ENCODE measurements around the gene TENM3. TPM values are rescaled to one million over a fixed set of nuclear protein-coding genes. Genes with fewer than 3 reads are reported as not detected.

The TENM3 gene
- total RNA-seq, 2 donors from 2014 or later = not detected

DNA sequence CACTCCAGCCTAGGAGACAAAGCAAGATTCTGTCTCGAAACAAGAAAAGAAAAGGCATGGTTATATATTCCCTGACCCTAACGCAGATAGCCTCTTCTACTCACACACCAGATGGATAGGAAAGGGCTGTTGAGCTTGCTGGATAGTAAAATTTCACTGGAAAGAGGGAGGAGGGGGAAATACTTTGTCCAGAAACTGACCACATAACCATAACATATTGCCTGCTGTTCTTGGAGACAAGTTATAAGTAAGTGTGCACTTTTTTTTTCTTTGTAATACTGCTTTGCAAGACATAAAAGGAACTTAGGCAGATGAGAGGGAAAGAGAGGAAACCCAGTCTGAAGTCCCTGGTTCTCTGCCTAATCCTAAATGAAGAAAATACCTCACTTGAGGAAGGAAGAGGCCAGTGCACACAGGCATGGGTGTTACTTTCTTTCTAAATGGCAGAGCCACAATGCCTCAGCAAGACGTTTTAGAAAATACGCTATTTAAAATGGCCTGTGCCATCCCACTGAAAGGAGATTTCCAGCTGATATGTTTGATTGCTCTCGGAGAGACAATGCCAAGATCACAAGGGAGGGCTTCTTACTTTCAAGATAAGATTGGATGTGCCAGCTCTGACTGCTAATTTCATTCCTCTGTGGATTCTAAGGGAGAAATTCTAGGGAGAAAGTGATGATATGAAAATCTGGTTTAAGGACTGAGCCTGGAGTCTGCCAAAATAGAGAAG lies 533.3 kb downstream of the TENM3 start:
- H3K9me3 ChIP-seq (ENCODE audit: control insufficient read depth, low read length, poor library complexity, severe bottlenecking) = no peaks in the 10 kb centered on the region
- Mint-ChIP-seq H3K27ac (no peak overlapping the region), H3K4me1 (no peaks in the 10 kb centered on the region), H3K27me3 (peaks cover 29% of the 10 kb centered on the region), H3K4me3 (no peak overlapping the region), H3K36me3 (ENCODE audit: low read depth) (no peaks in the 10 kb centered on the region)
- DNase-seq = no peak
- ATAC-seq = no peak

DNA sequence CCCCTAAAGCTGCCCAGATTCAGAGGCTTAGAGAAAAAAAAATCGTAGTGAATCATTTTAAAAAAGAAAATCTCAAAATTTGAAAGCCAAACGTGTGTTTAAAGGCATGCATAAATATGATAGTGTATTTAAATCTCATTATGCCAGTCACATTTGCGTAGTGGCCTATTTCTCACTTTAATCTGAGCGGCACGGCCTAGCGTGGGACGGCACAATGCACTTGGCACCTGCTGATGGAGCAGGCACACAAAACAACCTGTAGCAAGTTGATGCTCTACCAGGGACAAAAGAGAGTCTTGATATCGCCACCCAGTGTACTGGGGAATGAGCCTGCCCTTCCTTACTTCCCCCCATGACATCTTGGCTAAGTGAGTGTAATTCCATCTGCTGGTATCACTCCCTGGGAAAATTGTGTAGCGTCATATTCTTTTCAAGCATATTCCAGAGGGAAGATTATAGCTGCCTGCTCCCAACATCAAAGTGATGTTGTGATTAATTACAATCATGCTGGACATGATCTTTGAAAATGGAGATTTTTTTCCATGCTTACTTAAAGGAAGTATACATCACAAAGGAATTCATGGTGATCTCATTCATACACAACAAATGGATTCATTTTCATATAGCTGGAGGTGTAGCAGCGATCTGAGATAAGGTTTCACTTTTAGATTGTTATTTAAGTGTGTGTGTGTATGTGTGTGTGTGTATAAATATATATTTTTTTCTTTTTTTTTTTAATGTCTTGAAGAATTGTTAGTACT lies 535.2 kb downstream of the TENM3 start:
- Mint-ChIP-seq H3K27ac (no peak overlapping the region), H3K36me3 (ENCODE audit: low read depth) (no peaks in the 10 kb centered on the region), H3K4me1 (no peaks in the 10 kb centered on the region), H3K4me3 (no peak overlapping the region), H3K27me3 (peaks cover 23% of the 10 kb centered on the region)
- ATAC-seq (no peak), DNase-seq (no peak)
- no peaks in the 10 kb centered on the region for H3K9me3 ChIP-seq (ENCODE audit: control insufficient read depth, low read length, poor library complexity, severe bottlenecking)

DNA sequence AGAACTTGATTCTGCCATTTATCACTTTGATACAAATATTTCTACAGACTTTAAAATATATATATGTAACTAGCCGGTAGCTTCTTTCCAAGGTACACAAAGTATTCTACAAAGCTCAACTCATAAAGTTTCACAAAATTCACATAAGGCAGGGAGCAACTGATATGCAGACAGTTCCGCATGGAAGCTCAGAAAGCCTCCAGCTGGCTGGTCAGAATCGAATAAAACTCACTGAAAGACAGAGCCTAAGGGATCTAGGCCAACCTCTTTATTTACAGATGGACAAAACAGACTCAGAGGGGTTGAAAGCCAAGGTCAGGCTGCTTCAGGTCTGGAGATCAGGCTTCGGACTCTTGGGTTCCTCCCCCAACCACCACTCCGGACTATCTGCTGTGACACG lies 543.8 kb downstream of the TENM3 start:
- ATAC-seq (no peak), DNase-seq (no peak)
- H3K9me3 ChIP-seq (ENCODE audit: control insufficient read depth, low read length, poor library complexity, severe bottlenecking) = no peaks in the 10 kb centered on the region
- Mint-ChIP-seq H3K27ac (no peak overlapping the region), H3K4me1 (no peaks in the 10 kb centered on the region), H3K36me3 (ENCODE audit: low read depth) (no peaks in the 10 kb centered on the region), H3K4me3 (no peak overlapping the region), H3K27me3 (peaks cover 21% of the 10 kb centered on the region)

DNA sequence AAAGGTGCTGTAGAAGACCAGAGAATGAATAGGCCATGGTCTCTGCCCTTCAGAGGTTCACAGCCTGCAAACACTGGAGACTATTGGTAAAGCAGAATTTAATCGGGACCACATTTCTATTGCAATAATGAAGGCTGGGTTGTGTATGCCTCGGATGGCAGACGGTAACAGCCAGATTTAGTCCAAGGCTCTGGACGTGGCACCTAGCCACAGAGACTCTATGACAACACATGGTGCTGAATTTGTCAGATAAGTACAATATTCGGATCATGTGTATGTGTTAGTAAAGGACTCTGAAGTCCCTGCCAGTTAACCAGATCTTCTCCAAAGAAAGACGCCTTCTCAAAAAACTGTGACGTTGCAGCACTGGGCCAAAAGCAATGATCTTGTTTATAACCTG lies 545.0 kb downstream of the TENM3 start:
- DNase-seq (no peak), ATAC-seq (no peak)
- Mint-ChIP-seq H3K4me3 (no peak overlapping the region), H3K4me1 (no peaks in the 10 kb centered on the region), H3K27me3 (peaks cover 32% of the 10 kb centered on the region), H3K27ac (no peak overlapping the region), H3K36me3 (ENCODE audit: low read depth) (no peaks in the 10 kb centered on the region)
- no peaks in the 10 kb centered on the region for H3K9me3 ChIP-seq (ENCODE audit: control insufficient read depth, low read length, poor library complexity, severe bottlenecking)

DNA sequence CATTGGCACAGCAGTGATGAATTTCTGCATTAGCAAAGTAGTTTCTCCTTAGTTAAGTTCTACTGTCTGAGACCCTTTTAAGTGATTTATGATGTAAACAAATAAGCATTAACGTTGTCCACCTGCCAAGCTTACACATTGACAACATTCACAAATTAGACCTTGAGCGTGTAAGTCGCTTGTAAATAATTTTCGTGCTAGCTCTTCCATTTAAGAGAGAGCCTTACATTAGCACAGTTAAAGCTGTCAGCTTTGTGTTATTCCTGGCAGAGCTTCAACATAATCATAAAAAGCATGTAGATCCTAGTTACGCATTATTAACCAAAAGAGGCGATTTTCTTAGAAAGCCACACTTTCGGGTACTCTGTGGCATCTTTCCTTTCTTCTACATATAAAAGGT lies 546.3 kb downstream of the TENM3 start:
- H3K4me1 Mint-ChIP-seq = no peaks in the 10 kb centered on the region
- H3K27ac Mint-ChIP-seq = no peak overlapping the region
- H3K4me3 Mint-ChIP-seq = no peak overlapping the region
- H3K9me3 ChIP-seq (ENCODE audit: control insufficient read depth, low read length, poor library complexity, severe bottlenecking) = no peaks in the 10 kb centered on the region
- ATAC-seq = no peak
- H3K27me3 Mint-ChIP-seq = peaks cover 36% of the 10 kb centered on the region
- no peaks in the 10 kb centered on the region for H3K36me3 Mint-ChIP-seq (ENCODE audit: low read depth)
- no peak for DNase-seq

DNA sequence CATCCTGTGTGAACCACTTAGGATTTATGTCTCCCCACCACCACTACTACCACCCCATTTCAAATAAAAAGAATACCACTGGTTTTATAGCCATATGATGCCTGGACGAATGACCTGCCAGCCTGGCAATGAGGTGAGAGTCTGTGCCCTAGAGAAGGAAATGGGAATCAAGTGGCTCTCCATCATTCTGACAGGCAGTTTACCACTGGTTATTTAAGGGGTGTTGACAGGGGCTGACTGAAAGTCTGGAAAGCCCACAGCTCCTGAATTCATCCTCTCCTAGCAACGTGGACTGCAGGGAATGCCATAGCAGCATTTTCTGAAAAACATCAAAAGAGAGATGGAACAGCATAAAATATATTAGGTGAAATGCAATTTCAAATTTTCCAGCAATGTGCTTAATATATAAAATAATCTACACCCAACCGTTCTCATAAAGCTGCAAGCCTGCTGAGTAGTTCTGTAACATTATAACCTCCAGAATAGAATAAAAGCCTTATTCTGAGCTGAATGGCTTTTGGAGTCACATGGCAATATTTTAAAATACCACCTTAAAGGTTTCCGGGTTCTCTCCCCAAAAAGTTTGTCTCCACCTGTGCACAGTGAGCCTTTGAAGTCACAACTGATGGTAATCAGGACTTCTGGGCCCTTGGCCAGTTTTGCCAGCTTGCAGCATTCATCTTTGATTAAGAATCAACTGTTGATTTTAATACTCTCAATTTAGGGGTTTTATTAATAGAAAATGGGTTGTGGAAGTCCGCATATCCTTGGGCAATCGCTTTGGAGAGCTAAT lies 552.4 kb downstream of the TENM3 start:
- Mint-ChIP-seq H3K27me3 (peaks cover 36% of the 10 kb centered on the region), H3K4me1 (no peaks in the 10 kb centered on the region), H3K36me3 (ENCODE audit: low read depth) (peaks cover 2% of the 10 kb centered on the region), H3K27ac (no peak overlapping the region), H3K4me3 (no peak overlapping the region)
- H3K9me3 ChIP-seq (ENCODE audit: control insufficient read depth, low read length, poor library complexity, severe bottlenecking) = no peaks in the 10 kb centered on the region
- DNase-seq (no peak), ATAC-seq (no peak)

DNA sequence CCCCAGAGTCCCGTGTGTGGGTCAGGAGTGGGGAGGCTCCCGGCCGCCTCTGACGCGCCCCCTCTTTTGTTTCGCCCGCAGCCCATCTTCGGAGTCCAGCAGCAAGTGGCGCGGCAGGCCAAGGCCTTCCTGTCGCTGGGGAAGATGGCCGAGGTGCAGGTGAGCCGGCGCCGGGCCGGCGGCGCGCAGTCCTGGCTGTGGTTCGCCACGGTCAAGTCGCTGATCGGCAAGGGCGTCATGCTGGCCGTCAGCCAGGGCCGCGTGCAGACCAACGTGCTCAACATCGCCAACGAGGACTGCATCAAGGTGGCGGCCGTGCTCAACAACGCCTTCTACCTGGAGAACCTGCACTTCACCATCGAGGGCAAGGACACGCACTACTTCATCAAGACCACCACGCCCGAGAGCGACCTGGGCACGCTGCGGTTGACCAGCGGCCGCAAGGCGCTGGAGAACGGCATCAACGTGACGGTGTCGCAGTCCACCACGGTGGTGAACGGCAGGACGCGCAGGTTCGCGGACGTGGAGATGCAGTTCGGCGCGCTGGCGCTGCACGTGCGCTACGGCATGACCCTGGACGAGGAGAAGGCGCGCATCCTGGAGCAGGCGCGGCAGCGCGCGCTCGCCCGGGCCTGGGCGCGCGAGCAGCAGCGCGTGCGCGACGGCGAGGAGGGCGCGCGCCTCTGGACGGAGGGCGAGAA lies 556.5 kb downstream of the TENM3 start:
- ATAC-seq (no peak), DNase-seq (no peak)
- no peaks in the 10 kb centered on the region for H3K9me3 ChIP-seq (ENCODE audit: control insufficient read depth, low read length, poor library complexity, severe bottlenecking)
- H3K36me3 Mint-ChIP-seq (ENCODE audit: low read depth) = peaks cover 2% of the 10 kb centered on the region
- no peaks in the 10 kb centered on the region for H3K4me1 Mint-ChIP-seq
- no peak overlapping the region for H3K27ac Mint-ChIP-seq
- no peak overlapping the region for H3K4me3 Mint-ChIP-seq
- H3K27me3 Mint-ChIP-seq = peaks cover 9% of the 10 kb centered on the region

DNA sequence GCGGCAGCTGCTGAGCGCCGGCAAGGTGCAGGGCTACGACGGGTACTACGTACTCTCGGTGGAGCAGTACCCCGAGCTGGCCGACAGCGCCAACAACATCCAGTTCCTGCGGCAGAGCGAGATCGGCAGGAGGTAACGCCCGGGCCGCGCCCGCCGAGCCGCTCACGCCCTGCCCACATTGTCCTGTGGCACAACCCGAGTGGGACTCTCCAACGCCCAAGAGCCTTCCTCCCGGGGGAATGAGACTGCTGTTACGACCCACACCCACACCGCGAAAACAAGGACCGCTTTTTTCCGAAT lies 557.0 kb downstream of the TENM3 start:
- H3K36me3 Mint-ChIP-seq (ENCODE audit: low read depth) = peaks cover under 1% of the 10 kb centered on the region
- no peaks in the 10 kb centered on the region for H3K4me1 Mint-ChIP-seq
- no peak for DNase-seq
- H3K27ac Mint-ChIP-seq = no peak overlapping the region
- H3K4me3 Mint-ChIP-seq = no peak overlapping the region
- no peak for ATAC-seq
- H3K9me3 ChIP-seq (ENCODE audit: control insufficient read depth, low read length, poor library complexity, severe bottlenecking) = no peaks in the 10 kb centered on the region
- H3K27me3 Mint-ChIP-seq = peaks cover 4% of the 10 kb centered on the region

DNA sequence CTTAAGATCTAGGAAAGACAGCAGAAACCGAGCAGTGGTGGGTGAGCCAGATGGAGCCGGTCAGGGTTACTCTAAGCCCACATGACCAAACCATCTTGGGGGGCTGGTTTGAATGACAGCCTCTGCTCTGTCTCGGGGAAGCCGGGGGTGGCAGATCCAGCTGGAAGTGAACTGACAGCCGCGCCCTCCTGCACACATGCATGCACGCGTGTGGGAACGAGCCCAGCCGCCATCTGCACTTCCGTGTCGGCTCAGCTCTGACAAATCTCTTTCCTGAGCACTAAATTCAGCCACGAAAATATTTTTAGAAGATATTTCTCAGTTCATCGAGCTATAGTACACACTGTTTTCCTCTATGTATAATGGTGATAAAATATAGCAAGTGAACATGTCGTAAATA lies 558.4 kb downstream of the TENM3 start:
- peaks cover 2% of the 10 kb centered on the region for H3K4me1 Mint-ChIP-seq
- H3K36me3 Mint-ChIP-seq (ENCODE audit: low read depth) = no peaks in the 10 kb centered on the region
- H3K9me3 ChIP-seq (ENCODE audit: control insufficient read depth, low read length, poor library complexity, severe bottlenecking) = no peaks in the 10 kb centered on the region
- no peak overlapping the region for H3K27ac Mint-ChIP-seq
- H3K4me3 Mint-ChIP-seq = no peak overlapping the region
- DNase-seq (no peak), ATAC-seq (no peak)
- no peaks in the 10 kb centered on the region for H3K27me3 Mint-ChIP-seq

DNA sequence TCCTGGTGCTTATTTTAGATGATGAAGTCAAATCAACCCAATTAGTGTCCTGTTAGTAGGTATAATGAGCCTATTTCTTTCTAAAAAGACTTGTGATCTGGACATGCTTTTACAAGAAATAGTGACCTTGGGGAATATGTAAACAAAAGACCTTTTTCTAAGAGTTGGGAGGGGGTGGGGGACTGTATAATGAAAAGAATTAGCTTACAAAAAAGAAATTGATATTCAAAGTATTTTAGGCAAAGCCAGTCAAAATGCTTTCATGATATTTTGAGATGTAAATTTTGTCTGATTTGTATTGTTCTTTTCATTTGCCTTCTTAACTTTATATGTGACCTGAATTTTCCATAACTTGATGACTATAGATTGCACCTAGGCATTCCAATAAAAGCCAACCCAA lies 559.4 kb downstream of the TENM3 start:
- H3K27me3 Mint-ChIP-seq = no peaks in the 10 kb centered on the region
- no peaks in the 10 kb centered on the region for H3K9me3 ChIP-seq (ENCODE audit: control insufficient read depth, low read length, poor library complexity, severe bottlenecking)
- DNase-seq (no peak), ATAC-seq (no peak)
- H3K27ac Mint-ChIP-seq = no peak overlapping the region
- H3K4me3 Mint-ChIP-seq = no peak overlapping the region
- no peaks in the 10 kb centered on the region for H3K36me3 Mint-ChIP-seq (ENCODE audit: low read depth)
- peaks cover 5% of the 10 kb centered on the region for H3K4me1 Mint-ChIP-seq

DNA sequence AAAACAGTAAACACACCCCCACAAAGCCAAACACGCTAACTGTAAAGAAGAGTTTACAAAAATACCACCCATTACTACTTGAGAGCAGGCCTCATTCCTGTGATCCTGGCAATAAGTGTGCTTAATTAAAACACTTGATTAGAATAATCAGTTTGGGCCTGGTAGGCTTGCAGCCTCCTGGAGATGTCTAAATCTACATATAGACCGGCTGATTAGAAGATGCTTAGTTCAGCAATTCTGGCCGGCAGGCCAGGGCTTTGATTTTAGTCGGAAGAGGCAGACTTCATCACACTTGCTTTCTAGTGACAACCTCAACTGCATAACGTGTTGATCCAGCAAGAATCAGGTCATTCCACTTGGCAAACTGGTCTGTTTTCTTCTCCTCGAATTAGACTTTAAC lies 560.0 kb downstream of the TENM3 start:
- no peaks in the 10 kb centered on the region for H3K27me3 Mint-ChIP-seq
- no peaks in the 10 kb centered on the region for H3K36me3 Mint-ChIP-seq (ENCODE audit: low read depth)
- no peak overlapping the region for H3K4me3 Mint-ChIP-seq
- no peak overlapping the region for H3K27ac Mint-ChIP-seq
- DNase-seq (no peak), ATAC-seq (no peak)
- H3K4me1 Mint-ChIP-seq = peaks cover 5% of the 10 kb centered on the region
- no peaks in the 10 kb centered on the region for H3K9me3 ChIP-seq (ENCODE audit: control insufficient read depth, low read length, poor library complexity, severe bottlenecking)

DNA sequence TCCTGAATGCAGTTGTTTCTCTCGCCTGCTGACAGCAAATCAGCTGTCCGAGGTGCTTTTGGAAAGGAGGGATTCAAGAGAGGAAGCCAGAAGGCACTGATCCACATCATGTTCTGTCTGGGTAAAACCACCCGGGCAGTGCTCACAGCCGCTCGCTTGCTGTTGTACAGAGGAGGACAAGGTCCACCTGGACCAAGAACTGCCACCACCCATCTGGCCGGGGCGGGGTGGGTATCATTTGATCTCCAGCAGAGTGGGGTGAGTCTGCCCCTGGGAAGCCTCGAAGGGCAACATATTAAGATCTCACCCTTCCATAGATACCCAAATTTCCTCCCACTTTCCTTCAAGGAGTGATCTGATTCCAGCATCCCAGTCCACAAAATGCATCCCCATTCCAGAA lies 560.9 kb downstream of the TENM3 start:
- Mint-ChIP-seq H3K36me3 (ENCODE audit: low read depth) (no peaks in the 10 kb centered on the region), H3K4me1 (peaks cover 13% of the 10 kb centered on the region), H3K27me3 (no peaks in the 10 kb centered on the region), H3K4me3 (no peak overlapping the region), H3K27ac (no peak overlapping the region)
- no peak for DNase-seq
- ATAC-seq = no peak
- no peaks in the 10 kb centered on the region for H3K9me3 ChIP-seq (ENCODE audit: control insufficient read depth, low read length, poor library complexity, severe bottlenecking)

DNA sequence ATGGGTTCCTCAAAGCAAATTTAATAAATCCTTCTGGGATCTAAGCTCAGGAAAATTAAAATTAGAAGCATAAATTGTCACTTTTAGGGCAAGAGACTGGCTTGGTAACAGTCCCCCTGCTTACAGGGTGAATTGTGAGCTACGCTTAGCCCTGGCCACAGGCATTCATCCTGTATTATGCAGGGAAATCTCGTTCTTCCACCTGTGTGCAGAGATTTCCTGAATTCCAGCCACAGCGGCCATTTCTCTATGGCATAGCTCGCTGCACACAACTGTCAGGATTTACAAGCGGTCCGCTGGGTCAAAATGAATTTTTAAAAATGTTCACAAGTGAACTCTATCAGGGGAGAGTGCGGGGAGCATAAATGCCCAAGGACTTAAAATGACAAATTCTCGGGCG lies 562.1 kb downstream of the TENM3 start:
- peaks cover 14% of the 10 kb centered on the region for H3K4me1 Mint-ChIP-seq
- no peaks in the 10 kb centered on the region for H3K27me3 Mint-ChIP-seq
- H3K27ac Mint-ChIP-seq = no peak overlapping the region
- DNase-seq = no peak
- H3K4me3 Mint-ChIP-seq = no peak overlapping the region
- ATAC-seq = no peak
- no peaks in the 10 kb centered on the region for H3K9me3 ChIP-seq (ENCODE audit: control insufficient read depth, low read length, poor library complexity, severe bottlenecking)
- no peaks in the 10 kb centered on the region for H3K36me3 Mint-ChIP-seq (ENCODE audit: low read depth)

Data from T-helper 17 cell (primary cell).